NB4 (cell line): ENCODE measurements around the gene CRIP2.

Experiments
- DNase-seq: peaks from one replicate; pipeline ENCODE4 v3.0.0; 2010; ENCODE audit warnings: low read depth
- H3K4me3 ChIP-seq: one replicate; pipeline ENCODE4 v1.5.1; 2011; ENCODE audit warnings: mild to moderate bottlenecking, low read depth, low read length, moderate library complexity
- CTCF ChIP-seq: IDR thresholded peaks from one replicate; pipeline ENCODE4 v1.5.1; 2012; ENCODE audit warnings: low read depth, low read length
- MAX ChIP-seq: IDR thresholded peaks from 2 replicates; pipeline ENCODE4 v1.6.1; 2011; ENCODE audit warnings: low read depth, low read length
- MYC ChIP-seq: IDR thresholded peaks from 2 replicates; pipeline ENCODE4 v1.6.1; 2011; ENCODE audit warnings: low read depth, low read length
- POLR2A ChIP-seq: IDR thresholded peaks from 2 replicates; pipeline ENCODE4 v1.6.1; 2011; ENCODE audit warnings: mild to moderate bottlenecking; ENCODE audit not compliant: insufficient read length; ENCODE audit errors: extremely low read depth

The CRIP2 gene

GRCh38 chr14:105456736-105457617, 17.6 kb upstream of the CRIP2 start:
- no peak overlapping the region for H3K4me3 ChIP-seq
- no peak for TF ChIP-seq MYC
- no peak for TF ChIP-seq MAX
- no peak for TF ChIP-seq CTCF
- DNase-seq, result no peak

- no peak for DNase-seq
- no peak overlapping the region for H3K4me3 ChIP-seq
- TF ChIP-seq MYC (no peak), POLR2A (no peak), CTCF (no peak), MAX (no peak)
Observed at GRCh38 chr14:105458010-105458409, 16.6 kb upstream of the CRIP2 start.

GRCh38 chr14:105458571-105458970, 16.1 kb upstream of the CRIP2 start:
- DNase-seq, result no peak
- no peak overlapping the region for H3K4me3 ChIP-seq
- no peak for TF ChIP-seq MYC
- no peak for TF ChIP-seq MAX
- TF ChIP-seq POLR2A, result no peak
- no peak for TF ChIP-seq CTCF

GRCh38 chr14:105460116-105460515, 14.5 kb upstream of the CRIP2 start:
- no peak for DNase-seq
- H3K4me3 ChIP-seq, result no peak overlapping the region
- TF ChIP-seq POLR2A (no peak), MAX (no peak), CTCF (no peak), MYC (no peak)

GRCh38 chr14:105460616-105461015, 14.0 kb upstream of the CRIP2 start:
- no peak overlapping the region for H3K4me3 ChIP-seq
- TF ChIP-seq MYC (no peak), MAX (no peak), POLR2A (no peak), CTCF (no peak)
- DNase-seq, result no peak
